C4-2B (cell line): ENCODE results near the gene SMIM35.

Experiments
- H3K27ac ChIP-seq: fragments of 450-650 bp; 2 replicates; pipeline ENCODE4 v1.5.1; 2017
- ZFX ChIP-seq: fragments of 450-650 bp; IDR thresholded peaks from 2 replicates; pipeline ENCODE4 v1.6.1; 2017
- TF ChIP-seq, protein P1 (sequence below): fragments of 450-650 bp; conservative IDR thresholded peaks from 2 replicates; pipeline ENCODE4 v1.5.1; 2017; ENCODE audit warnings: mild to moderate bottlenecking

SMIM35 gene

DNA sequence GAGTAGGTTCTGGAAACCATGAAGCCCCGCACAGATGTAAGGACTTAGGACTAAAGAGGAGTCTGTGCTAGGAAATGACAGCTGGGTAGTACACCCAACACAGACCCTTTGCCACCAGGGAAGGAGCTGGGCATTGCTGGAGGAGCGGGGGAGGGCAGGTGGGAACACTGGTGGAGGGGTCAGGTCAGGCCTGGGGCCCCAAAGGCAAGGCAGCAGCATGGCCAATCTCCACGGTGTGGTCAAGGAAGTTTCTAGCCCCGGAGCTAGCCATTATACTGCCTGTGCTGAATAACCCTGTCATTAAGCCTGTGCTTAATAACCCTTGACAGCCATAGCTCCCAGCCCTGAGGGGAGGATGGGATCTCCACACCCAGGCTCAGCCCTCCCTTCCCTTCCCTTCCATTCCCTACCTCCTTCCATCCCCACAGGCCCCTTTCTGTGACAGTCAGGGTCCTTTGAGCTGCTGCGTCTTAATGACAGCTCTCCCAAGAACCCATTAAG lies 7.8 kb downstream of the SMIM35 start:
- no peak overlapping the region for H3K27ac ChIP-seq
- no peak for TF ChIP-seq ZFX
- TF ChIP-seq, protein P1, sequence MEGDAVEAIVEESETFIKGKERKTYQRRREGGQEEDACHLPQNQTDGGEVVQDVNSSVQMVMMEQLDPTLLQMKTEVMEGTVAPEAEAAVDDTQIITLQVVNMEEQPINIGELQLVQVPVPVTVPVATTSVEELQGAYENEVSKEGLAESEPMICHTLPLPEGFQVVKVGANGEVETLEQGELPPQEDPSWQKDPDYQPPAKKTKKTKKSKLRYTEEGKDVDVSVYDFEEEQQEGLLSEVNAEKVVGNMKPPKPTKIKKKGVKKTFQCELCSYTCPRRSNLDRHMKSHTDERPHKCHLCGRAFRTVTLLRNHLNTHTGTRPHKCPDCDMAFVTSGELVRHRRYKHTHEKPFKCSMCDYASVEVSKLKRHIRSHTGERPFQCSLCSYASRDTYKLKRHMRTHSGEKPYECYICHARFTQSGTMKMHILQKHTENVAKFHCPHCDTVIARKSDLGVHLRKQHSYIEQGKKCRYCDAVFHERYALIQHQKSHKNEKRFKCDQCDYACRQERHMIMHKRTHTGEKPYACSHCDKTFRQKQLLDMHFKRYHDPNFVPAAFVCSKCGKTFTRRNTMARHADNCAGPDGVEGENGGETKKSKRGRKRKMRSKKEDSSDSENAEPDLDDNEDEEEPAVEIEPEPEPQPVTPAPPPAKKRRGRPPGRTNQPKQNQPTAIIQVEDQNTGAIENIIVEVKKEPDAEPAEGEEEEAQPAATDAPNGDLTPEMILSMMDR, result no peak

DNA sequence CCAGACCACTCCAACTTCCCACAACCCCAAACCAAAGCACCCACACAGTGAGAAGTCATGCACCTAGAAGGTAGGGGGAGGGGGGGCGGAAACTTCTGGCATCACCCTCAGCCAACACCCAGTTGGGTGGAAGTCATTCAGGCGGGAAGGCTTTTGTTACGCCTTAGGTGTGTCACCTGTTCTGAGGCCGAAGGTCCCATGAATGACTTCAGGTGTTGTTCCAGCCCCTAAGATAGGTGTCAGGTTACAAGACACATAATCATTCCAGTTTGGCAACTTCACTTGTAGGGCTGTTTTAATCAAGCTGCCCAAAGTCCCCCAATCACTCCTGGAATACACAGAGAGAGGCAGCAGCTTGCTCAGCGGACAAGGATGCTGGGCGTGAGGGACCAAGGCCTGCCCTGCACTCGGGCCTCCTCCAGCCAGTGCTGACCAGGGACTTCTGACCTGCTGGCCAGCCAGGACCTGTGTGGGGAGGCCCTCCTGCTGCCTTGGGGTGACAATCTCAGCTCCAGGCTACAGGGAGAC lies 9.9 kb downstream of the SMIM35 start, which contains the start of gene TMPRSS4:
Gene TMPRSS4 (plus strand): TSS at position 325 of the 528 bp plus-strand sequence. CDS start 225 bp downstream, outside the sequence.
- no peak for TF ChIP-seq ZFX
- TF ChIP-seq, protein P1, result no peak
- peak within 1 kb of the TSS; percentile 36 for H3K27ac ChIP-seq

DNA sequence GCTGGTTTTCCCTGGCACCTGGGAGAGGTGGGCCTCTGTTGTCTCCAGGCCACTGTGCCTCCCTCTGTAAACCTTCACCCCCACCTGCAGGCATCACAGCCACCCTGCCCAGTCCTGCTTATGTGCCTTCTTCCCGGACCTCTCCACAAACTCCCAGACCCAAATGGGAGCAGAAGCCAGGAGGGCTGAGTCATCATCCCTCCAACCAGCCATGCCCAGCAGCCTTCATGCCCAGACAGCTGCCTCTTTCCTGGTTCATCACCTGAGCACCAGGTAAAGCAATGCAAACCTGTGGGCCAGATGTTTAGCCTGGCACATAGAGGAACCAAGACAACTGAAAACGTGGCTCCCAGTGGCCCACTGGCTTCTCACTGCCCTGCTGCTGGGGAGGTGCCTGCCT lies 12.0 kb downstream of the SMIM35 start:
- no peak overlapping the region for H3K27ac ChIP-seq
- no peak for TF ChIP-seq ZFX
- TF ChIP-seq, protein P1, result no peak

DNA sequence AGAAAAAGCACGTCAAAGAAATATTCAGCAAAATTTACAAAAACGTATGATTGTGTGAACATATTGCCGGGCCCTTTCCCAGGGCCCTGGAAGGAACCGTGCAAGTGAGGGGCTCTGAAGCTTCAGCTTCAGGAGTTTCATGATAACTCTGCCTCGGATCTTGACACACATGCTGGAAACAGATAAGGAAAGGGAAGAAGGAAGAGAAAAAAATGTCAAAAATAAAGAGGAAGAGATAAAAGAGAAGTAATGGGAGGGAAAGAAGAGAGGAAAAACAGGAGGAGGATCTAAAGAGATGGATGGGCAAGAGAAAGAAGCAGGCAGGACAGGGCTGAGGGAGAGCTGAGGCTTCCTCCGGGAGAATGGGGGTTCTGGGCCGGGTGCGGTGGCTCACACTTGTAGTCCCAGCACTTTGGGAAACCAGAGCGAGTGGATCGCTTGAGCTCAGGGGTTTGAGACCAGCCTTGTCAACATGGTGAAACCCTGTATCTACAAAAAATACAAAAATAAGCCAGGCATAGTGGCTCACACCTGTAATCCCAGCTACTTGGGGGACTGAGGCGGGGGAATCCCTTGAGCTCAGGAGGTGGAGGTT lies 12.6 kb downstream of the SMIM35 start:
- TF ChIP-seq, protein P1, result no peak
- TF ChIP-seq ZFX, result no peak
- H3K27ac ChIP-seq, result no peak overlapping the region

DNA sequence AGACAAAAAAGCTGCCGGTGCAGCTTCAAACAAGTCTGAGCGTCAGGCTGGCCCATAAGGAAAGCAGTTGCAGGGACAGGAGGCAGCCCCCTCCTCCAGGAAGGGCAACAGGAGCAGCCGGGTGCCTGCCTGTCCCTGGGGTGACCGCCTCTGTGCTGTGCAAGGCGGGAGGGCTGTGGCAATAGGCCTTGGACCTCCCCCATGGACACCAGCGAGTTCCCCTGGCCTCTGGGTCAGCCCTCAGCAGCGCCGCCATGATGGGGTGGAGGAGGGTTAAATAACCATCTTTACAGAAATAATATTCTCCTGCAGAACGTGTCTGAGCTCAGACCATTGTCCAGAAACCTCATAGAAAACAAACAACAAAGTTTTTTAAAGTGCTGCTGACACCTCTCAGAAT lies 13.2 kb downstream of the SMIM35 start:
- TF ChIP-seq, protein P1, result no peak
- TF ChIP-seq ZFX, result no peak

DNA sequence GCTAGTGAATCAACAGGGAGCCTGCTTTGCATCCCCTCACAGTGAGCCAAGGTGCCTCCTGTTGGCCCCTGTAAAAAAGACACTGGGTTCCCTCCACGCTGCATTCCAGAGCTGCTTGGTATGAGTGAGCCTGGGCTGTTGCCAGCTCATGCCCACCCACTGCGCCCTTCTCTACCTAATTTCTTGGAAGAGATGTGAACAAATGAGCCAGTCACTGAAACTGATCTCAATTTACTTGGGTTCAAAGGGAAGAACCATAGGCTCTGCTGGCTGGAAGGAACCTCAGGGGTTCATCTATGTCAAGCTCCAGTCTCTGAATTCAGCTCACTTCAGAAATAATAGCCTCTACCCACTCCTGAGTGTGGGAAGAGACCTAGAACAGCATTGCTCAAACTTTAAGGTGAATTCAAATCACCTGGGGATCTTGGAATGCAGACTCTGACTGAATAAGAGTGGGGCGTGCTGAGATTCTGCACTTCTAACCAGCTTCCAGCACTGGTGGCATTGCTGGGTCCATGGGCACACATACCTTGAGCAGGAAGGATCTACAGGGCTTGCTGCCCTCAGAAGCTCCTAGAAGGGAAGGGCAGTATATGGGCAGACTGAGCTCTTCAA lies 15.2 kb downstream of the SMIM35 start:
- TF ChIP-seq ZFX, result no peak
- H3K27ac ChIP-seq, result no peak overlapping the region

More for the DNA sequence above, 13.2 kb downstream of the SMIM35 start:
- no peak overlapping the region for H3K27ac ChIP-seq

DNA sequence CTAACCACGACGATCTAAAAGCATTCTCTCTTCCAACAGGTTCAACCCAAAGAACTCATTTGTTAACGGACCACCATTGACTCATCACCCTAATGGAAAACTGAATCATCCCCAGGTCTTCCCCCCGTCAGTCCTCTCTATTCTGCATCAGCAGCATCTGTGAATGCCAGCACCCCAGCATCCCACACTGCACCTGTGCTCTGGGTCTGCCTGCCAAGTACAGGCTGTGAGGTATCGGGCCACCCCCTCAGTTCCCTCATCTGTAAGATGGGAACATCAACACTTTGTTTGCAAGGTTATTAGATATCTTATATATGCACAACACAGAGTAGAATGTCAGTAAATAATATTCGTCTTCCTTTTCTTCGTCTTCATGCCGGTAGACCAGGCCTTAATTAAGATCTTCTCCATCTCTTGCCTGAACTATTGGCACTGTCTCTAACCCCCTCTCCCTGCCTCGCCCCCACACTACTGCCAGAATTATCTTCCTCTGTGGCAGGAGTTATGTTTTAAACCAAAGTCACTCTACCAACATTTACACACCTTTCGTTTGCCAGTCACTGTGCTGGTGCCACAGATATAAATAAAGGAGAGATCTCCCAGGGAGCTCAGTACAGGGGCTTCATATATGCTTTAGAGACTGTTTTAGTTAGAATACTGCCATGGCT lies 17.7 kb downstream of the SMIM35 start:
- H3K27ac ChIP-seq, result no peak overlapping the region

More for the DNA sequence above, 17.7 kb downstream of the SMIM35 start:
- no peak for TF ChIP-seq ZFX
- TF ChIP-seq, protein P1, result no peak
